Chondrocyte (in vitro differentiated cells): ENCODE results near the gene DDX20. TPM values are rescaled to one million over a fixed set of nuclear protein-coding genes. Genes with fewer than 3 reads are reported as not detected.
A peak's percentile ranks its signal among the peaks of the same experiment; 100 is the strongest.

ENCODE experiments used
- DNase-seq: peaks from one replicate; pipeline ENCODE4 v3.0.0; 2021; ENCODE audit warnings: mixed read lengths, low spot score
- H3K27ac Mint-ChIP-seq: one replicate; pipeline ENCODE4 v1.8.0; 2021; ENCODE audit warnings: mild to moderate bottlenecking, moderate library complexity, mixed read lengths; ENCODE audit not compliant: unreplicated experiment
- H3K27me3 Mint-ChIP-seq: 2 replicates; pipeline ENCODE4 v1.8.0; 2021; ENCODE audit warnings: low read depth, mixed read lengths
- H3K36me3 Mint-ChIP-seq: 2 replicates; pipeline ENCODE4 v1.8.0; 2021; ENCODE audit warnings: low read depth, mixed read lengths
- H3K4me1 Mint-ChIP-seq: 2 replicates; pipeline ENCODE4 v1.8.0; 2021; ENCODE audit warnings: low read depth, mild to moderate bottlenecking, mixed read lengths
- H3K4me3 Mint-ChIP-seq: one replicate; pipeline ENCODE4 v1.8.0; 2021; ENCODE audit warnings: mild to moderate bottlenecking, moderate library complexity, mixed read lengths; ENCODE audit not compliant: unreplicated experiment
- H3K9me3 Mint-ChIP-seq: 2 replicates; pipeline ENCODE4 v1.8.0; 2021; ENCODE audit warnings: low read depth, mixed read lengths
- CTCF ChIP-seq: fragments of 200-600 bp; sonication (generic); IDR thresholded peaks from 2 replicates; pipeline ENCODE4 v1.5.0; 2021; ENCODE audit warnings: antibody characterized with exemption, mild to moderate bottlenecking, moderate library complexity
- total RNA-seq: library from RNA; stranded (reverse); gene quantifications from 3 replicates; pipeline ENCODE4 v1.2.1, GENCODE V29; 2021

DDX20 gene
- total RNA-seq, 1 donor from 2014 or later = 10.7 TPM

- Mint-ChIP-seq H3K27me3 (no peaks in the 10 kb centered on the region), H3K36me3 (peaks cover 2% of the 10 kb centered on the region), H3K27ac (no peak overlapping the region), H3K4me3 (no peak overlapping the region), H3K9me3 (no peaks in the 10 kb centered on the region), H3K4me1 (peaks cover 18% of the 10 kb centered on the region)
- no peak for TF ChIP-seq CTCF
- DNase-seq = no peak
These were observed 32.5 kb upstream of the DDX20 start for GRCh38 chr1:111723091-111723806.

- Mint-ChIP-seq H3K36me3 (peaks cover 2% of the 10 kb centered on the region), H3K27me3 (no peaks in the 10 kb centered on the region), H3K4me1 (peaks cover 18% of the 10 kb centered on the region), H3K9me3 (no peaks in the 10 kb centered on the region), H3K27ac (no peak overlapping the region), H3K4me3 (no peak overlapping the region)
- TF ChIP-seq CTCF = no peak
- DNase-seq = no peak
These were observed 31.8 kb upstream of the DDX20 start for GRCh38 chr1:111723871-111724270.

- Mint-ChIP-seq H3K4me3 (no peak overlapping the region), H3K27me3 (no peaks in the 10 kb centered on the region), H3K36me3 (peaks cover 2% of the 10 kb centered on the region), H3K27ac (no peak overlapping the region), H3K4me1 (peaks cover 18% of the 10 kb centered on the region), H3K9me3 (no peaks in the 10 kb centered on the region)
- no peak for TF ChIP-seq CTCF
- DNase-seq = no peak
These were observed 30.5 kb upstream of the DDX20 start for GRCh38 chr1:111725192-111725591.

- Mint-ChIP-seq H3K27ac (no peak overlapping the region), H3K4me3 (no peak overlapping the region), H3K9me3 (no peaks in the 10 kb centered on the region), H3K36me3 (peaks cover 2% of the 10 kb centered on the region), H3K27me3 (no peaks in the 10 kb centered on the region), H3K4me1 (peaks cover 1% of the 10 kb centered on the region)
- DNase-seq = peak; percentile 87
- no peak for TF ChIP-seq CTCF
These were observed 28.6 kb upstream of the DDX20 start for GRCh38 chr1:111727056-111727455.

GRCh38 chr1:111729271-111729921 is 26.3 kb upstream of the DDX20 start:
- Mint-ChIP-seq H3K4me1 (no peaks in the 10 kb centered on the region), H3K27ac (no peak overlapping the region), H3K27me3 (no peaks in the 10 kb centered on the region), H3K9me3 (no peaks in the 10 kb centered on the region), H3K36me3 (peaks cover 2% of the 10 kb centered on the region), H3K4me3 (no peak overlapping the region)
- no peak for TF ChIP-seq CTCF
- no peak for DNase-seq
